Sigmoid colon (tissue), 7 donors: Measurements from ENCODE around the gene CPT1C. TPM values are rescaled to one million over a fixed set of nuclear protein-coding genes. Genes with fewer than 3 reads are reported as not detected.

Experiments used
- DNase-seq: peaks from one replicate; pipeline ENCODE4 v3.0.0-alpha.2; 2019
- H3K27ac ChIP-seq, 4 donors: fragments of 200-600 bp; sonication (generic); one replicate each; pipeline ENCODE4 v1.5.1; 2016 to 2019; ENCODE audit warnings: mild to moderate bottlenecking in 1 of 4
- H3K27me3 ChIP-seq, 3 donors: fragments of 200-600 bp; sonication (generic); one replicate each; pipeline ENCODE4 v1.5.1; 2019; ENCODE audit warnings: mild to moderate bottlenecking in 1 of 3
- H3K36me3 ChIP-seq, 4 donors: fragments of 200-600 bp; sonication (generic); one replicate each; pipeline ENCODE4 v1.5.1; 2016 to 2019
- H3K4me1 ChIP-seq, 4 donors: fragments of 200-600 bp; sonication (generic); one replicate each; pipeline ENCODE4 v1.5.1; 2017 to 2019
- H3K4me3 ChIP-seq, 4 donors: fragments of 200-600 bp; sonication (generic); one replicate each; pipeline ENCODE4 v1.5.1; 2017 to 2019; ENCODE audit warnings: mild to moderate bottlenecking in 2 of 4, moderate library complexity in 1 of 4
- H3K9me3 ChIP-seq, 4 donors: fragments of 200-600 bp in 3 of 4; sonication (generic) in 3 of 4; one replicate each; pipeline versions ENCODE4 v1.5.1 to v1.6.1; 2013 to 2019
- CTCF ChIP-seq, 4 experiments: fragments of 450-650 bp in 3 of 4; fragments of 200-600 bp in 1 of 4; IDR thresholded peaks; one replicate each; pipeline ENCODE4 v1.5.1; 2016 to 2019; ENCODE audit warnings: antibody characterized with exemption in 4 of 4, mild to moderate bottlenecking in 3 of 4, moderate library complexity in 2 of 4
- EP300 ChIP-seq, 4 donors: sonication (generic); formaldehyde crosslinking; IDR thresholded peaks; one replicate each; pipeline ENCODE4 v1.6.1; 2017; ENCODE audit warnings: antibody characterized with exemption in 4 of 4
- POLR2A ChIP-seq, 2 donors: fragments of 450-650 bp; IDR thresholded peaks; one replicate each; pipeline ENCODE4 v1.6.1; 2016; ENCODE audit warnings: antibody characterized with exemption in 2 of 2, mild to moderate bottlenecking in 2 of 2, moderate library complexity in 2 of 2
- POLR2AphosphoS5 ChIP-seq, 4 donors: sonication (generic); formaldehyde crosslinking; IDR thresholded peaks; one replicate each; pipeline ENCODE4 v1.6.1; 2017; ENCODE audit warnings: antibody characterized with exemption in 4 of 4
- WGBS, 2 donors: extraction: QIAGEN DNeasy Blood & Tissue Kit; methylation state at CpG; one replicate each; pipeline ENCODE4 v1.1.7; 2013; 5-methylcytosine and 5-hydroxymethylcytosine counted together
- intact Hi-C: fragments of 100-400 bp; cut with DNase I; formaldehyde crosslinking; loops from one replicate; pipeline ENCODE4 v1.15.1; 2023
- polyA plus RNA-seq, 3 donors: library from polyadenylated mRNA; stranded (reverse); fragments of 200-250 nt; gene quantifications; one replicate each; pipeline ENCODE4 v1.2.3, GENCODE V29; 2013
- total RNA-seq, 4 donors: library from RNA; depleted of rRNA; stranded (reverse); fragments of >200 nt; gene quantifications; one replicate each; pipeline ENCODE4 v1.1.0, GENCODE V29; 2016
- donor health status: healthy with polysubstance abuse.
- donor health status: Bipolar disorder and iron deficiency.
- donor health status: healthy.

The CPT1C gene
- total and polyA plus RNA-seq, 7 donors, result 0.69 to 28.5 (median 3.9) TPM

DNA sequence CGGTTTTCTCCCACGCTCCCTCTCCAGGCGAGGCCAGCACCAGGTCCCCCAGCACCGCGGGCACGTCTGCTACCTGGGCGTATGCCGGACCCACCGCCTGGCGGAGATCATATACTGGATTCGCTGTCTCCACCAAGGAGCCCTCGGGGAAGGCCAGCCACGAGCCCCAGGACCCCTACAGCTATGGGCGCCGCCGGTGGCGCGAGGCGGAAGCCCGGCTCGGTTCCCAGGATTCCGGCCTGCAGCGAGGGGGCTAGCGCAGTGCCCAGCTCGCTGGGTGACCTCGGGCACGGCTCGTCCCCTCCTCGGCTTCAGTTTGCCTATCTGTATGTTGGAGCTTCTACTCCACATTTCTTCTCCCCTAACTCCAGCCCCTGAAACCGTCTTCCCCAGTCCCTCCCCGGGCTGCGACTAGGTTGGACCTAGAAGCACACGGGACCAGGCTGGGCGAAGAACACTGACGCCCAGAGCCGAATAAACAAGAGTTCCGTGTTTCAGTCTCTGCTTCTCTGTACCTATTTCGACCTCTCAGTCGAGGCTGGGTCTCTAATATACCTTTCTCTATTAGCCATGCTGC lies 749 bp upstream of the CPT1C start:
- intact Hi-C loops, result loop anchor here (2.0 kb wide), 1 partner anchor 77 kb away; the partner anchor contains the start of gene AP2A1
- Histone ChIP-seq H3K27me3 (peaks cover 4 to 35% (median 31%) of the 10 kb centered on the region in 3 donors), H3K4me3 (peak overlapping the region; percentile 32 to 46 (median 39)), H3K9me3 (no peaks in the 10 kb centered on the region), H3K36me3 (peaks cover 1 to 30% (median 26%) of the 10 kb centered on the region in 4 donors), H3K4me1 (peaks cover 0 to 31% (median 26%) of the 10 kb centered on the region in 4 donors), H3K27ac (peak overlapping the region; percentile 58 to 70 (median 60))
- TF ChIP-seq EP300 (IDR thresholded peaks at IDR 0.05) (no peak), CTCF (IDR thresholded peaks at IDR 0.05) (peak in 1 of 4 experiments; percentile 11), POLR2A (IDR thresholded peaks at IDR 0.05) (no peak)
- DNase-seq, result no peak
- WGBS, 2 donors, result 17 to 19% methylated on average over 39 of the region's 39 CpGs

GRCh38 chr19:49691243-49692146 lies 579 bp downstream of the CPT1C start:
- 15 to 16% methylated on average over 39 of the region's 39 CpGs for WGBS, 2 donors
- no peak for DNase-seq
- peaks cover 4 to 35% (median 31%) of the 10 kb centered on the region in 3 donors for H3K27me3 ChIP-seq
- H3K27ac ChIP-seq, result peak overlapping the region; percentile 32 to 70 (median 58)
- peak overlapping the region; percentile 32 to 46 (median 39) for H3K4me3 ChIP-seq
- no peaks in the 10 kb centered on the region for H3K9me3 ChIP-seq
- H3K4me1 ChIP-seq, result peaks cover 0 to 31% (median 26%) of the 10 kb centered on the region in 4 donors
- intact Hi-C loops, result loop anchor here (2.0 kb wide), 1 partner anchor 75 kb away; the partner anchor contains the start of gene AP2A1
- H3K36me3 ChIP-seq, result peaks cover 0 to 17% (median 13%) of the 10 kb centered on the region in 4 donors
- no peak for TF ChIP-seq EP300 (IDR thresholded peaks at IDR 0.05)
- TF ChIP-seq CTCF (IDR thresholded peaks at IDR 0.05), result no peak
- TF ChIP-seq POLR2A (IDR thresholded peaks at IDR 0.05), result no peak
- TF ChIP-seq POLR2AphosphoS5 (IDR thresholded peaks at IDR 0.05), result no peak

- no peak for DNase-seq
- intact Hi-C loops, result no loop called here
- no peaks in the 10 kb centered on the region for H3K9me3 ChIP-seq
- peaks cover 0 to 31% (median 26%) of the 10 kb centered on the region in 4 donors for H3K4me1 ChIP-seq
- TF ChIP-seq POLR2A (IDR thresholded peaks at IDR 0.05) (no peak), EP300 (IDR thresholded peaks at IDR 0.05) (no peak), CTCF (IDR thresholded peaks at IDR 0.05) (no peak), POLR2AphosphoS5 (IDR thresholded peaks at IDR 0.05) (no peak)
- no peak overlapping the region for H3K27ac ChIP-seq
- H3K4me3 ChIP-seq, result peak overlapping the region in 1 of 4 donors; percentile 44
- peaks cover 0 to 10% (median 7%) of the 10 kb centered on the region in 4 donors for H3K36me3 ChIP-seq
- WGBS, 2 donors, result 77 to 78% methylated on average over 16 of the region's 16 CpGs
- peaks cover 4 to 35% (median 31%) of the 10 kb centered on the region in 3 donors for H3K27me3 ChIP-seq
These were observed 1.2 kb downstream of the CPT1C start for GRCh38 chr19:49692147-49692506.

- 83 to 84% methylated on average over 6 of the region's 6 CpGs for WGBS, 2 donors
- H3K27ac ChIP-seq, result no peak overlapping the region
These were observed 5.2 kb downstream of the CPT1C start for GRCh38 chr19:49696115-49696514.

More at GRCh38 chr19:49696115-49696514, 5.2 kb downstream of the CPT1C start:
- intact Hi-C loops, result no loop called here
- DNase-seq, result no peak
- Histone ChIP-seq H3K9me3 (no peaks in the 10 kb centered on the region), H3K27me3 (peaks cover 2 to 12% (median 11%) of the 10 kb centered on the region in 3 donors), H3K4me1 (peaks cover 0 to 7% (median 5%) of the 10 kb centered on the region in 4 donors), H3K36me3 (no peaks in the 10 kb centered on the region), H3K4me3 (no peak overlapping the region)
- TF ChIP-seq POLR2AphosphoS5 (IDR thresholded peaks at IDR 0.05) (no peak), POLR2A (IDR thresholded peaks at IDR 0.05) (no peak), CTCF (IDR thresholded peaks at IDR 0.05) (no peak), EP300 (IDR thresholded peaks at IDR 0.05) (no peak)
